Stimulated activated CD4-positive, alpha-beta T cell treated with anti-CD3 and anti-CD28 coated beads, Interleukin-1b, Interleukin-23, amount 100 ng/mL, for 48 hours (primary cell): ENCODE data around the gene PSMB2.

Experiments
- DNase-seq: peaks from one replicate; pipeline ENCODE4 v3.0.0-alpha.2; 2020

Gene PSMB2

DNA sequence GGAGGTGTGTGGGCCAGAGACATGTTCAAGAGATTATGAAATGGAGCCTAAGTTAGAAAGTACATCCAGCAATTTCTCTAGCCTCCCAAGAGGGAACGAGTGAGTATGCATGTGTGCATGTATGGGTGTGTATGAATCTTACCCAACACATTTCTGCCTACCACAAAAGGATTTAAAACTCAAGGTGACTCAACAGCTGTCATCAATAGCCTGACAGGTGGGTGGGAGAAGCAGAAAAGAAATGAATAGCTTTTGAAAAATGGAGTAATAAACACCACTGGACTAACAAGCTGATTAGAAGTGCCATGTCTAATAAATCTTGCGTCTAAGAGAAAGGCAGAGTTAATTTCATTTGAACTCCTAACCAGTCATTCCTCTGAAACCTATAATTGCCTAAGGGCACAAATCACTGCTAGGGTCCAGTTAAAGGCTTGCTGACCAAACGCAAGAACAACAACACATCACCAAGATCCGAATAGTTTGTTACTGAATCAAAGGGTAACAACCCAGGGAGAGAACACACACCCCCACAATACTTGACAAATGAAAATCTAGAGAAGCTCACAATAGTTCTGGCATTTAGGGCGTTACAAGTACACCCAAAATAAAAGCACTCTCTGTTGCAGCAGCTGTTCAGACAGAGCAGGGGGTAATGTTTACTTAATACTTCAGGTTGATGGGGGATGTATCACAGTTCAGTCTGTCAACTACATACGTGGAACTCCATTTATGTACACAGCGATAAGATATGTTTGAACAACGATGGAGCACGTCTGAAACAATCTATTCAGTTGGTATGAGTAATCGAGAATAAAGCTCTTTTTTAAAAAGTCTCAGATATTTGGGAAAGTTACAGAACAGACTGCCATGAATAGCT lies 85.5 kb downstream of the PSMB2 start:
- DNase-seq: no peak

DNA sequence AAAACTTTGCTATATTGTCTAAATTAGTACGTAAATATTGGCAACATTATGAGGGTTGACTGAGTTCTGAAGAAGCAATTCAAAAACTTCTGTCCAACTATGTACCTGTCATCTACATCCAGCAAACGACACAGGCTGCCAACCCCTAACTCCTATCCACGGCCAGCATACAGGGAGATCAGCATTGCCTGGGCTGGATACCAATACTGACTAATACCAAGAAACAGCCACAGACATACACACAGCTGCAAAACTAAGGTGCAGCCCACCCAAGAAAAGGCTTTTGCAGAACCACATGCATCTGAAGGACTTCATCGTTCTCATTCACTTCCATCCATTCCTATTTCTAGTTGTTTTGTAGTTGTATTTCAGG lies 86.1 kb downstream of the PSMB2 start:
- no peak for DNase-seq

DNA sequence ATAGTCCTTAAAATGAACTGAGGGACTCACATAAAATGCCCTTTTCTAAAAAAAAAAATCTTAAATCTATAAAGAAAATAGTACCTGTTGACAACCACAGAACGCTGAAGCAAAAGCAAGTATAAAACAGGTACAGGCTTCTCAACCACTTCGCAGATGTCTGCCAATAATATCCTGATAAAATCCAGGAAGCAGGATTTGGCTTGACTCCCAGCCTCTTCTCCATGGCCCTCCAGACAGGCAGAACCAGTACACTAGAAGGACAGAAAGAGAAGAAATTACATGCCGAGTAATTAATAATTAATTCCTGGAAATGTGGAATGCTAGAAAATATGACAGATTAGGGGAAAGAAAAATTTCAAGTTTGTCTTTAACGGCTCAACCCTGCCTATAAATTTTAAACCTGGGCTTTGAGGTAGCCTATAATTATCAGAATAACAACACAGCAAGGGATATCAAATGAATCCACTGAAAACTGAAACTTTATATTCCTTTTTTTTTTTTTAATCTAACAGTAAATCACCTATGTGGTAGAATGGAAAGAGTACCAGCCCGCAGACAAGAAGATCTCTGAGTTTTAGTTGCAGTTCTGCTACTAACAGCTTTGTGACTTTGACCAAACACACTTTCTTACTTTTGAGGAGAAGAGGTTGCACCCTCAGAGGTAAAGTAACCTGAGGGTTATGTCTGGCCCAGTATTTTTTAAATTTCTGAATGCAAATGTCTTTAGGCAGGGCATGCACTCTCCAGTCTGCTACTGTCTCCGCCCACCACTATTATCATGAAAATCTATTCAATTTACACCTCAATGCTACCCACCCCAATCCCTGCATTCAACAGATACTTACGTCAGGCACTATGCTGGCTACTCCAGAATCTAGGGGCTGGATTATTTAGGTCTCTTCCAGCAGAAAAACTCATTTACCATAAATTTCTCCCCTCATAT lies 86.8 kb downstream of the PSMB2 start:
- no peak for DNase-seq

- no peak for DNase-seq
Measured at GRCh38 chr1:35553851-35554250, 87.5 kb downstream of the PSMB2 start.
